ENCODE measurements around the gene ZEB2.

The ZEB2 gene

DNA sequence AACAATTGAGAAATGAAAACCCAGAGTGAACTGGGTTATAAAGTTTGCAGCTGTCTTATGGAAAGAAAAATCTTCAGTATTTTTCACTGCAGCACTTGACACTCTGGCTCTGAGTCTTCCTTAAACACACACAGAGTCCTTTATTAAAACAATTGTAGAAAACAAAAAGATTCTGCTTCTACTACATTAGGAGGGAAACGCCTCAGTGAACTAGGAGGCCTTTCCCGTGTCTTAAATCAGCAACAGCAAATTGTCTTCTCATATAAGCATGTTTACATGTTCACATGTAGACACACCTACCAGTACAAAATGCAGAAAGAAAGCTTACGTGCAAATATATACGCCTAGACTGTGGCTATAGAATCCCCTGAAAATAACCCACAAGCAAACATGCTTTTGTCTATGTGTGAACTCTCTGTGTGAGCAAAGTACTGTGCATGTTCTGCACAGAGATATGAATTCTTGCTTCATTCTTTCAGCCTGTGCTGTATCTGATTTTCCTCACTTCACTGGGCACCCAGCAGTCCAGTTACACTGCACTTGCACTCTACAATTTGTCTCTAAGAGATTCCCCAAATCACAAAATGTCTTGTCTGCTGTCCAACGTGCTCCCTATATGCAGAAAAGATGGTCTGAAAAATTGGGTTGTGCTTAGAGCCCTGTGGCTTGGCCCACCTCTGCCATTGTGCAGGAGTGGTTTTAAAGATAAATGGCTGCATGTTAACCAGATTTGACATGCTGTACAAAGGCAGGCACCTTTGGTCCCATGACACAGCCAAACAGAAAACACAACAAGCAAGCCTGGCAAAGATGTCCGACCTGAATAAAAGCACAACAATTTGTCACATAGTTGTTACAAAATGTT, 24.5 kb downstream of the ZEB2 start:
- no peak for DNase-seq (ENCODE audit: low read depth)

DNA sequence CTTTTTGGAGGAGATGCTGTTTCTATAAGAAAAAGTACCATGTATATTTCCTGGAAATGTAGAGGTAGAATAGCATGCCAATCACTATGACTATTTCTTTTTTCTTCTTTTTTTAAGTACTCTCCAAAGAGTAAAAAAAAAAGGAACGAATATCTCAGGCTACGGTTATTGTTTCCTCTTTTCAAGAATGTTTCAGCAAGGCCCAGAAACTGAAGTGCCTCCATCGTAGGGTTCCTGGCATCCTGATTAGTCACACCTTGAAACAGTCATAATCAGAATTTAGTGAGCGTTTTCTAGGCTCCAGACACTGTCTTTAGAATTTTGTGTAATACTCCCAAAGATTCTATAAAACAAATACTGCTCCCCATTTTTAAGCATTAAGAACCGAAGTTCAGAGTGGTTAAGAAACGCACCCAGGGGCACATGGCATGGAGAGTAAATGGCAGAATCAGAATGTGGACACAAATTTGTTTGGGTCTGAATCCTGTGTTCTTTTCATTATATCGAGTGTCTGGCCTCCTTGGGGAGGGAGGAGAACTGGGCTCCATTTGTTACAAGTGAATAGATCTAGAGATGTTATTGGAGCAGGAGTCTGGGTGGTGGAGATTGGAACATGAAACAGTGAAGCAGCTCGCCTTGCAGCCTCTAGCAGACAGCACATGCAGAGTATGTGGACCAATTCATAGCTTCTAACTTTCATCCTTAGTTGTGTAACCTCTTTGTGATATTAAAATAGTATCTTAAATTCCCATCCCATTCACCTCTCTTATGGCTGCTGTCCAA, 26.7 kb downstream of the ZEB2 start:
- DNase-seq (ENCODE audit: low read depth): no peak

DNA sequence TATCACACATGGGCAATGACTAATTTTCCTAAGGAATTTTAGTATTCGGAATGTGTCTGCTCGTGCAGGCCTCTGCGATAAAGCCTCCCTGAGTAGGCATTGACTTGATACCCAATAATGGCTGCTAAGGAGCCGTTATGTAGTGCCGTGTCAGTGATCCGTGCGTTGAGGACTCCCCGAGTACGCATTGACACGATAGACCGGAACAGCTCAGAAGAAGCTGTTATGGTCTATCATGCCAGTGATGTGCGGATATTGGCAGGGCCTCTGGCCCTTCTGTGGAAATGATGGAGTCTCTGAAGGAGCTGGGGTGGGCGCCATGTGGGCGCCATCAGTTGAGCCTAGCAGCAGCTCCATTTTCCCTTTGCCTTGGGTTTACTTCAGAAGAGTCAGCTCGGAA, 29.1 kb downstream of the ZEB2 start:
- no peak for DNase-seq (ENCODE audit: low read depth)

DNA sequence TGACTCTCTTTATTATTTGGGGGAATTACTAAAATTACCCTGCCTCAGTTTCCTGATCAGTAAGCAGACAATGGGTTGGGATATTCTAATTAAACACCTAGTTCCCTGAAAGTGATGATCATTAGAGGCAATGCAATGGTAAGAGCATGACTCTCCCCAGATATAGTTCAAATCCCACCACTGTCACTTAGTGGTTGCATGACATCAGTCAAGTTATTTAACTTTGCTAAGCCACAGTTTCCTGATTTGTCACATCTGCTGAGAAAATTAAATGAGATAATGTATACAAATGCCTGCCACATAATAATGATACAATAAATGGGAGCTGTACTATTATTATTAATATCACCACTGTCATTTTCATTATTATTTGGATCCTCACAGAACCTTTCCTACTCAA, 29.9 kb downstream of the ZEB2 start:
- no peak for DNase-seq (ENCODE audit: low read depth)

DNA sequence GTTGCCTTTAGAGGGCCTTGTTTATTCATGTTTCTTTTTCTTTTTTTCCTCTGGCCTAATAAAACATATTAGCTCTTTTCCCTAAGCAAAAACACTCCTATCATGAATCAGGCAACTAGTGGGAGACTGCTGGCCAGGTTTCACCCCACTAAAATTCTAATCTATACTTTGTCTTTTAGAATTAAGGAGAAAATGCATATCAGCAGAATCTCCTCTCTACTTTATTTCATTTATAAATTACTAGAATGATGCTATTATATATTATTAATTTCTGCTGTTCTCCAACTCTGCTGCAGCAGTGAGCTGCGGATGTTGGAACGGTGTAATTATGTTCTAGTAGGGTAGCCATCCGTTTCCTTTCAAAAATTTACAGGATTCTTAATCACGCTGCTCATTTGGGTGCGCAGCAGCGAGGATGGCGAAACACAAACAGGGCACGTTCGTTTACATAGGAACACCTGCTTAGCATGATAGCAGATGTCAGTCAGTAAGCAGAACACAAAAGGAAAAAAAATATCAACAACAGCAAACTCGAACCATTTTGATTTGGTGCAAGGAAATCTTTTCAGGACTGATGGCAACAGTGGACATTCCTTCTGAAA, 30.5 kb downstream of the ZEB2 start:
- no peak for DNase-seq (ENCODE audit: low read depth)

DNA sequence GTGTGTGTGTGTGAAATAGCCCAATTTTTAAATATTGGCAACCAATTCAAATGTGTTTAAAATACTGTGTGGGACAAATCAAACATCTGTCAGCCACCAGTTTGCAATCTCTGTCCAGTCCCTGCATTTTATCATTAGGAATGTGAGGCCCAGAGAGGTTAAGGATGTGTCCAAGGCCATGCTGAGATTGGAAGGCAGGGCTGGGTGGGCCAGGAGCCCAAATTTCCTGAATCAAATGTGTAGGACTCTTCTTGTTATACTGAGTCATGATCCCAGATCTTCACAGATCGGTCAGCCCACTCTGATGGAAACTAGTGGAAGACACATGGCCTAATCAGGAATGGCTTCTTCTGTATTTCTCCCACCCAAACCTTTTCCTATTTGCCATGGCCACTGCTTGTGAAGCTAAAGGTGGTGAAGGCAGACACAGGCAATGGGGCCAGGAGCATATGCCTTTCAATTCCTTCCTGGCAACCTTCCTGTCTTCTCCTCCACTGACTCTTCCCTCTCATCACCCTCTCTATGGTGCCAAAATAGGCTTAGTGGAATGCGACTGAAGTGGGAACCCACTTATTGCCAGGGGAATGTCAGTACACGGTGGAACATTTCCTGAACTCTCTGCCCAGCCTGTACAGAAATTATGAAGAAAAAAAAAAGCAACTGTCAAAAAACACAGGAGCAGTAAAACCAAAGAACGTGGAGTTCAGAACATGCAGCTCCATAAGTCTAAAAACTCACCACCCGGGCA, 35.5 kb downstream of the ZEB2 start:
- no peak for DNase-seq (ENCODE audit: low read depth)

DNA sequence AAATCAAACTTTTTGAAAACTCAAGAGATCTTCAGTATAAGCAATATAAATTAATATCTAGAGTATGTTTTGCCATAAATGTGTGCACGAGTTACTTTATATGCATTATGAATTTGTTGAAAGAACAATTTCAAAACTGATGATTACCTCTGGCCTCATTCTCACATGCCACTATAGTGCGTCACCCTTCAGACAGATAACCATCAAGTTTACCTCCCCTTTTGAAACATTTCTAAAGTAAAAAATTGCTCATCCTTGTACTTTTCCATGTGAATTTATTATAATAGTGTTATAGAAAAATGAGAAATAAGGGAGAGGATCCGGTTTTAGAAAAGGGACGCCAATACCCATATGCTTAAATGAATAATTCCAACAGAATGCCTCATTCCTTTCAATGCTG, 38.3 kb downstream of the ZEB2 start:
- DNase-seq (ENCODE audit: low read depth): no peak

DNA sequence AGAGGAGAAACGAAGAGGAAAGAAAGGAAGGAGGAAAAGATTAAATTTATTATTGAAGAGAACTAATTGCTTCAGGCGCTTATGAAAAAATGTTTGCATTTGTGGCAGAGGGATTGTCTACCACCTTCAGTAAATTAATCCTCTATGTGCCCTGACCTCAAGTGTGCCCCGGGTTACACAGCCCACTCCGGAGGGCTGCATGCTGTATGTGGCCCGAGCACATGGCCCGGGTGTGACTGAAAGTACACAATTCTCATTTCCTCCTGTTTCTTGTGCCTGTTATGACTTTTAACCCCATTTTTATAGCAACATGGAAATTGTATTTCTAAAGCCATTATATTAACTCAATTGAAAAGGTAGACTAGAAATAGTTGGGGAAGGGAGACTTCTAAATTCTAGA, 38.8 kb downstream of the ZEB2 start:
- DNase-seq (ENCODE audit: low read depth): no peak

DNA sequence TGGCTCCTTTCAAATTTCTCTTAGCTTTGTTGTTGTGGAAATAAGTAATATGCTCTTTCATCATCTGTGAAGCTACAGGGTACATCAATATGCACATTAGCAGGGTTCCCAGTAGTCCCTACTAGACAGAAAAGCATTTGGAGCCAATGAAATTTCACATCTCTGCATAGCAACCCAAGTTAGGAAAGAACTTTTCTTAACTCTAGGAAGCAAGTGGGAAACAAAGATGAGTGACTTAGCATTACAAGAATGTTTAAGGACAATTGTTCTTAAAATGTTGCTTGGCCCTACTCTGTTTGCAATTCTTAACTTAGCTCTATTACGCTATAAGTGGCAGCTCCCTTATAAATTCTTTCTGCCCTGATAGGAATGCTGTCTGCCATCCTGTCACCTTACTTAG, 39.6 kb downstream of the ZEB2 start:
- DNase-seq (ENCODE audit: low read depth): peak; percentile 86

DNA sequence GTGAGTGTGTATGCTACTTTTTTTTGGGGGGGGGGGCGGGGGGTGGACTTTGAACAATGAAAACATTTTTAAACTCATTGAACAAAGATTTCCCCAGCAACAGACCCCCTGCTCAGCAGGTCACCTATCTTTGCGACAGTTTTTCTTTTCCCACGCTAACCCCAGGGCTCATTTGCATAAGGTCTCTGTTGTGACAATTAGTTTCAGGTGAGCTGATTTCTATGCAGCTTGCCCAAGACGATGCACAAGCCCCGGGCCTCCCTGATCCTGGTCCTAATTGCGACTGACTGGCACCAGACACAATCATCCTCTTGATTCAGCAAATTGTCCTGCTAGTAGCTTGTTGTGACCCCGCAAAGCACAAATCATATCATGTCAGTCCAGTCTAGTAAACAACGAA, 40.3 kb downstream of the ZEB2 start:
- DNase-seq (ENCODE audit: low read depth): no peak

DNA sequence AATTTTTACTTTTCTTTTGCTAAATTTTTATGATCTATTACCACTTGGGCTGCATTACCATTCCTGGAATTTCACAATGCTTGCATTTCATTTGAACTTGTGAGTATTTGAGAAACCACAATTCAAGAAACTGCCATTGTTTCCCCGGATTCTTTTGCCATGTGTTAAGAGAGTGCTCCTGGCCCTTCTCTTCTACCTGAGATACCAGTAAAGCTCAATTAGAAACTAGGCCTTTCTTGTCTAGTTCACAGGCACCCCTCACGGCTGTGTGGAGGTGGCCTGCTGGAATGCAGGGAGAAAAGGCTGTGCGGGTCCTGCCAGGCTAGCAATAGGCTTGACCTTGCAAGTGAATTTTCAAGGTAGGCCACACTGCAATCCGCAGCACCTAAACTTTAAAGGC, 40.8 kb downstream of the ZEB2 start:
- DNase-seq (ENCODE audit: low read depth): peak; percentile 52

DNA sequence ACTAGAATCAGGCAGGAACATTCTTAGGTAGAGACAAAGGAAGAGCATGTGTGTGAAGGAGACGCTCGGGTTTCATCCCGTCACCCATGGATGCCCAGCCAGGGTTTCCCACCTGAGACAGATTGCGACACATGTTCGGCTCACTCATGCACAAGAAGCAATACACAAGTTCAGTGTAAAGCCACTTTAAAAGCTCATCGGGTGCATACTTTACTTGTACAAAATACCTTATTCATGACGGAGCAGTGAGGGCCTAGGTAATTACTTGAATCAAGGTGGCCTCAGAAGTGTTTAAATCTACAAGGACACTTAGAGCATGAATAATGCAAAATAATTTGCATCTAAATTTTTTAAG, 42.0 kb downstream of the ZEB2 start:
- DNase-seq (ENCODE audit: low read depth): no peak

DNA sequence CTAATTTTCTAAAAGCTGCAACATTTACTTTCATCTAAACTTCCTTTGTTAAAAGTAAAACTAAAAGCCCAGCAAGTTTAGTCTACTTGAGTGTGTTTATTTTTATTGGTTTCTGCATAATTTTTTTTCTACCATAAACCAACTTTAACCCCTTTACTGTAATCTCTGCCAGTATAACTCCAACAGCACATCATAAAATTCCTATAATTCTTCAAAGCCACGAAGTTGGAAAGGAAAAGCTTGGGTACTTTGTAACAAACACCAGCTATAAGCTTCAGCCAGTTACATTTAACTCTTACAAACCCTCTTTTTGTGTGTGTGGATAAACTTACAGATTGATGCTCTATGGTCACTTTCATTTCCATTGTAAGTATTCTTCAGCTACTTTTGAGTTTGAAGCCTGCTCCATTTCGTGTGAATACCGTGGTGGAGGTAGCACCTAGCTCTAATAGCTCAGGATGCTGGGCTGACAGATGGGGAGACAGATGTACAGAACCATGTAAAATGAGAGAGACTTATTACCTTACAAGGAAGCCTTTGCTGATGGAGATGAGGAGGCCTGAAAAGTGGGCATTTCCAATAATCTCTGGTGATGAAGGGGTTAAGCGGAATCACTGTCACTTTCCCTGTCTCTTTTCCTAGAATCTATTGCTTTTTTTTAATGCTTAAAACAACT, 42.5 kb downstream of the ZEB2 start:
- DNase-seq (ENCODE audit: low read depth): peak; percentile 70

DNA sequence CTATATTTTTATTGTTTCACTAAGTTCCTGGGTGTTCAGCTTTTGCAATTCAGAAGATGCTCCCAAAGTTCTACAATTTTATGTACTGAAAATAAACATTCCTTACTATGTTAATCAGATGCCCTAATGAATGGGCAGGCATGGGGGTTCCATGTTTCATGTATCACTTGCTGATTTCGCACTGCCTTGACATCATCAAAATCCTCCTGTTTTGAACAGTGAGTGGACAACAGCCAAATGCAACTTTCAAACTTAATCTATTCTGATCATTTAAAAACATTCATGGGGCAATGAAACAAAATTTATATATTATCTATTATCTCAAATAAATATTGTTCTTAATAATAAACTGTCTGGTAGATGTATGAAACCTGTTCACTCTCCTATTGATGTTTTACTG, 43.2 kb downstream of the ZEB2 start:
- no peak for DNase-seq (ENCODE audit: low read depth)

DNA sequence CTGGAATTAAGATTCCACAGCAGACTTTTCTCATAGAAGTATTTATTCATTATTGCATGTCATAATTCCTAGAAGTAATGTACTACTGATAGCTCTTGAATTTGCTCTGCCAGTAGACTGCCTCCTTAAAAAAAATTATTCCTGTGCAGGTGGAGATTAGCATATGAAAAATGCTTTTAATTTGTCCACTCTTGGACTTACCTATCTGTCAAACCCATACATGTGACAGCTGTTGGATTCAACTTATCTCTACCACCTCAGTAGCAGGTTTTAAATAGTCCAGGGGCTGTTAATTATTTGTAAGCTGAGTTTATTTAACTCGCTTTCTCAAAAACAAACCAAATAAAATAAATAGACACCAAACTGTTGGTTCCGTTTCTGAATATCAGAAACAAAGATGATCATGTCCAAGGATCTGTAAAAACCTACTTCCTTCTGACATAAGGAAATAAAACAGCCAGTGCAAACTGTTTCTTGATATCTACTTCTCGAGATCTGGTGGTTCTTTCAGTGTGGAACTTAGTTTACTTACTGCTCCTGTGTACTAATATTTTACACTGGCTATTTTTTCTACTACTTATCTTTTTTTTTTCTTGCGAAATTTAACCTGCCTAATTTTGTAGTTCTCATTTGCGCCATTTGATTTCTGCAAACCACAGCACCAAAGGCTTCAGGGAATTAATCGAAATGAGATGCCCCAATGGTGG, 44.2 kb downstream of the ZEB2 start:
- no peak for DNase-seq (ENCODE audit: low read depth)

DNA sequence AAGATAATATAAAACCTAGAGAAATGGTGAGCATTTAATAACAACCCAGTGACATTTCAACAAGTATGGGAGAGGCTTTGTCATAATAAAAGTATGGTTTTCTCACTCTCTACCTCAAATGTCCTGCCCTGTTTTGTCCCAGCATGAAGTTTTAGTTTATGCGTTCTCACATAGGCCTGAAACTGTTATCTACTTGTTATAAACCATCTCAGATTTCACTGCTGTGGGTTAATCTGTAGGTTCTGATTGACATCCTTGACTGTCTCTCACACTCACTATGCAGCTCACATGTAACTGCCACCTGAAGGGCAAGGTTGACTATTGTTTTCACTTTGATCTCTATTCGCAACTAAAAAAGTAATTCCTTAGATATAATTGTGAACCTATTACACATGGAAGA, 44.9 kb downstream of the ZEB2 start:
- DNase-seq (ENCODE audit: low read depth): no peak

DNA sequence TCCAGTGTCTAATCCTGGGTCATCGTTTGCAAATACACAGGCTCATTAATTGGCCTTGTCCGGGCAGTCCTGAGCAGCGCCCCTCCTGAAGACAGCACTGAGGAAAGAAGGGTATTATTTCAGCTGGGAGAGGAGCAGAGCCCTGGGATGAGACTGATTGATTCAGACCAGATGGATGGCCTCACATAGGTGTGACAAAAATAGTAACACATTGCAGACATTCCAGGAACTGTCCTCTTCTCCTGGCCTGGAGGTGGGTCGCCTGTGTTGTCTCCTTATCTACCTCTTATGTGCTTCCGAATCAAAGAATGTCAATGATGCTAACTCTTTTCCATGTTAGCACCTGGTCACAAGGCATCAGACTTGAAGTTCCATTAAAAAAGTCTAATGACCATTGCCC, 45.9 kb downstream of the ZEB2 start:
- DNase-seq (ENCODE audit: low read depth): no peak

DNA sequence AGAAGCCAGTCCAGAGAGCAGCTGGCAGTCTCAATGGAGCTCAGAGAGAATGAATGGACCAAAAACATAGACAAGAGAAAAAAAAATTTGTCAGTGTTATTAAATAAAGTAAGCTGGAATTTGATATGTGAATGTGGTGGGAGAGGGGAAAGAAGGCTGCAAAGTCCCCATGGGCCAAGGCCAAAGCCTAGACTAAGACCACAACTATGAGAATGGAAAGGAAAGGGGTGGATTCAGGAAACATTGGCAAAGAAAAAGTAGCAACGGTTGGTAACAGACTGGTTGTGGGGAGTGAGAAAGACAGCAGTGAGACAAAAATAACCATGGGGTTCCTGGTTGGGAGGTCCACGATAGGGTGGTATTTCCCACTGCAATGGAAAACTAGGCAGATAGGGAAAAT, 47.0 kb downstream of the ZEB2 start:
- DNase-seq (ENCODE audit: low read depth): no peak

DNA sequence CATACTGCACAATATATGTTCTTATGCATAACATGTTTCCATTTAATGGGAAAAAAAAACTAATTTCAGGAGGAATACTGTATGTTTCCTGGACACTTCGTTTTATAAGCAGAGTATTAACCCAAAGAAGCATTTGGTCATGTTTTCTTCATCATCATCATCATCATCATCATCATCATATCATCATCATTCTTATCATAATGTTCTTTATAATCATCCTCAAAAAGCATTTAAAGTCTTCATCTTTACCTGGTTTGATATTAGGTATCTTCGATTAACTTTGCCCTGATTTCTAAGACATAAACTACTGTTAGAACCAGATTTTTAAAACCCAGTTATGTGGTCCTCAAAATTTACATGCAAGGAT, 47.9 kb downstream of the ZEB2 start:
- DNase-seq (ENCODE audit: low read depth): no peak

DNA sequence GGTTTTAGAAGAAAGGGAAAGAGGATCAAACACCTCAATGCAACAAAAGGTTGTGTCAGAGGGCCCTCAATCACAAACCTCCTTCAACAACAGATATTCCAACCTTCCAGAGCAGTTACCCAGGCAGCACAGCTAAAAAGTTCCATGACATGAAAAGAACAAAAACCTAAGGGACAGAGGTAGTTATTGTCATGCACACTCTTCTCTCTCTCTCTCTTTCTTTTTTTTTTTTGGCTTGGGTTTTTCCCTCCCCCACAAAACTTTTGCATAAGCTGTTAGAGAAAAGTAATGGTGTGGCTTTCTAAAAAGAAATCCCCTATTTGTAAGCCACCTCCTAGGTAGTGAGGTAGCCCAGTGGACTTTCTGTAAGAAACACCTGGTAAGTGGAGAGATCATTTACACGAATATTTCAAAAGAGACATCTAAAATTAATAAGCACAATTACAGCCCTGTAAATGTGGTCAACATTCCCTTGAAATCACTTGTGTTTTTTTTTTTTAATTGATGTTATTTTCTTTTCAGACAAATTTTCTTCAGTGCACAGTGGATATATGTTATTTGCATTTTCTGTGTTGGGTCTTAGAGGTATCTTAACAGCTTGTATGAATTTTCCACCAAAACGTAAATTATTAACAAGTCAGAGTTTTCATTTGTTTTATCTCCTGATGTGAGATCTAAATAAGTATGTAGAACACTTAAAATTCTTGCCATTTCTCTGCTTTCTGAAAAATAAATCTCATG, 48.4 kb downstream of the ZEB2 start:
- DNase-seq (ENCODE audit: low read depth): no peak

DNA sequence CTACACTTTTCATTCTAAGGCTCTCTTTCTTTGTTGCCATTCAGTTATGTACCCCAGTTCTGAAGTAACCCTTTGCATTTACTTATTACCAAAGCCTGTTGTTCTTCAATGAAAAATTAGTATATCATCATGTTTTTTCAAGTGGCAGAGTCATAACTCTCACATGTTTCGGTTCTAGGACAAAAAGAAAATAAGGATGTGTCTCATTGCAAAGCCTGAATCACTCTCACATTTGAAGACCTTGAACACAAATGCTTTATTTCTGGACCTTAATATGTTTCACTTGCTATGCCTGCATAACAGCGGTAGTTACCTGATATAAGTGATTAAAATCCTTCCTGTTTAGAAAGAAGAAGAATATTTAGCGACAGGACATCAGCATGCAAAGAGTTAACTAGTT, 49.1 kb downstream of the ZEB2 start:
- DNase-seq (ENCODE audit: low read depth): no peak

All from fibroblast of gingiva (primary cell).